Subcutaneous adipose tissue (tissue), 4 donors: Measurements from ENCODE around the gene PTPRK. TPM values are rescaled to one million over a fixed set of nuclear protein-coding genes. Genes with fewer than 3 reads are reported as not detected.

Source experiments
- CTCF ChIP-seq: fragments of 450-650 bp; IDR thresholded peaks from one replicate; pipeline ENCODE4 v1.5.1; 2016; ENCODE audit warnings: low read depth, mild to moderate bottlenecking, control low read depth, antibody characterized with exemption, moderate library complexity
- total RNA-seq, 4 donors: library from RNA; depleted of rRNA; stranded (reverse); fragments of >200 nt; gene quantifications; one replicate each; pipeline ENCODE4 v1.1.0, GENCODE V29; 2016

The PTPRK gene
- total RNA-seq, 4 donors from 2014 or later: 21.6 to 31.0 (median 26.1) TPM

GRCh38 chr6:128456510-128457230 lies 63.7 kb downstream of the PTPRK start:
- no peak for TF ChIP-seq CTCF

GRCh38 chr6:128455959-128456358 lies 64.4 kb downstream of the PTPRK start:
- no peak for TF ChIP-seq CTCF

GRCh38 chr6:128452713-128453112 lies 67.7 kb downstream of the PTPRK start:
- no peak for TF ChIP-seq CTCF

GRCh38 chr6:128446497-128446896 lies 73.9 kb downstream of the PTPRK start:
- no peak for TF ChIP-seq CTCF

GRCh38 chr6:128443553-128443952 lies 76.8 kb downstream of the PTPRK start:
- no peak for TF ChIP-seq CTCF

GRCh38 chr6:128439627-128440026 lies 80.8 kb downstream of the PTPRK start:
- TF ChIP-seq CTCF: no peak

- TF ChIP-seq CTCF: no peak
Measured at GRCh38 chr6:128438393-128438792, 82.0 kb downstream of the PTPRK start.
